GM18951 (cell line): Measurements from ENCODE around the gene AQP6.

Experiments
- POLR2A ChIP-seq: IDR thresholded peaks from 4 replicates; pipeline ENCODE4 v1.6.1; 2011; ENCODE audit warnings: mild to moderate bottlenecking; ENCODE audit not compliant: insufficient read length, insufficient read depth; ENCODE audit errors: extremely low read depth
- in situ Hi-C: fragments of 300-500 bp; cut with MboI; formaldehyde crosslinking; loops from one replicate; pipeline ENCODE4 v1.12.0; 2022; ENCODE audit warnings: low sequenced_read_pairs, mixed read lengths, inconsistent platforms; ENCODE audit not compliant: unreplicated experiment

The AQP6 gene

DNA sequence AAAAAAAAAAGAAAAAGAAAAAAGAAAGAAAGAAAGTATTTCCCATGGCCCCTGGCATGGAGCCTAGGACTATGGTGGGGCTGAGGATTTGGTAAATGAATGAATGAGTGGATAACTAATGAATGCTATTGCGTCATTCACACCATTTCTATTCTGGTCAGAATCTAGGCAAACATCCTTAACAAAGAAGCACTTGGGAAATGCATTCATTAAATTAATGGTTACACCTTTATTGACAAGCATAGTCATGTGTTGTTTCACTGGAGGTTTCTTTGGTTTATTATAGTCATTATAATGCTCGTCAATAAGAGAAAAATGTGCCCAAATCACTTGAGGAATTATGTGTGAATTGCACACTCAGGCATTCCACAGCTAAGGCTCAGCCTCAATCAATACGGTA lies 35.8 kb upstream of the AQP6 start:
- TF ChIP-seq POLR2A: no peak
- in situ Hi-C loops: no loop called here

- in situ Hi-C loops: no loop called here
- no peak for TF ChIP-seq POLR2A
These were observed 35.0 kb upstream of the AQP6 start for GRCh38 chr12:49937639-49938300.

- in situ Hi-C loops: no loop called here
- no peak for TF ChIP-seq POLR2A
These were observed 33.4 kb upstream of the AQP6 start for GRCh38 chr12:49939307-49939706.

GRCh38 chr12:49939707-49940106 lies 33.0 kb upstream of the AQP6 start:
- no peak for TF ChIP-seq POLR2A
- in situ Hi-C loops: no loop called here

- in situ Hi-C loops: no loop called here
- TF ChIP-seq POLR2A: no peak
These were observed 30.9 kb upstream of the AQP6 start for GRCh38 chr12:49941556-49942511.

DNA sequence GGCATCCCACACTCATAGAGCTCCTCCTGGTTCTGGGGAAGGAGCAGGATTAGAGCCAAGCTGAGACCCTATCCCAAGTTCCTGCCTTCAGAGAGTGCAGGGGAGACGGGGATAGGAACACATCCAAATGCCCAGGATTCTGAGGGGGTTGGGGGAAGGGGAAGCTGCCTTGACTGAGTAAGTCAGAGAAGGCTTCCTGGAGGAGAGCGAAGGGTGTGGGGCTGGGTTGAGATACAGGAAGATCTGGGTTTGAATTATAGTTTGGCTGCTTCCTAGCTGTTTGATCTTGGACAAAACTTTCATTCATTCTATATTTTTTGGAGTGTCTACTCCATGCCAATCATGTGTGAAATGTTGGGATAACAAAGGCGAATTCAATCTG lies 30.2 kb upstream of the AQP6 start:
- no peak for TF ChIP-seq POLR2A
- in situ Hi-C loops: no loop called here

- TF ChIP-seq POLR2A: no peak
These were observed 29.7 kb upstream of the AQP6 start for GRCh38 chr12:49942921-49943624.

DNA sequence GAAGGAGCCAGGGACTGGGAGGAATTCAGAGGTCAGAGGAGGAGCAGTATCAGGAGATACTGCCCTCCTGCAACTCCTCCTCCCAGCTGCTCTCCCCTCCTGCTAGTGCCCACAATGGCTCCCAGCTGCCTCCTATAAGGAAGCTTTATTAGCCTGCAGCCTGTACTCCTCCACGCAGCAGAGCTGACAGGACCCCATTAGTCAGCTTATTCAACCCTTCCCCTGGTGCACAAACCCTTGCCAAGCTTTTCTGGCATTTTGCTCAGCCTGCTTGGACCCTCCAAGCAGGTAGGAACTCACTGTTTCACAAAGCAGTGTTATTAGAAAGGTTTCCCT lies 29.2 kb upstream of the AQP6 start:
- in situ Hi-C loops: no loop called here
- no peak for TF ChIP-seq POLR2A

More at GRCh38 chr12:49942921-49943624, 29.7 kb upstream of the AQP6 start:
- in situ Hi-C loops: no loop called here

DNA sequence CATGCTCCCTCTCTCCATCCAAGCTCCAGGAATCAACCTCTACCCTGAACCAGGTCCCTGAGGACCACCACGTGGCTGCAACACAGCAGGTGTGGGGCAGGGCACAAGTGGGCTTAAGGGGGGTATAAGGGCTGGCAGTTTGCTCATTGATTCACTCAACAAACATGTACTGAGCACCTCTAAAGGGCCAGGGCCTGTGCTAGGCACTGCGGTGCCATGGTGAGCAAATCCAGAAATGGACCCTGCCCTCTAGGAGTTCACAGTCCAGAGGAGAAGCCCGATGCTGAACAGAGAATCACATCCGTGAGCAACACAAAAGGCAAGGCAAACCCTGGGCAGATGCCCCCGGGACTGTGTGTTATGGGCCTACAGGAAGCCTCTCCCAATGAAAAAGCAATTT lies 28.7 kb upstream of the AQP6 start:
- no peak for TF ChIP-seq POLR2A
- in situ Hi-C loops: no loop called here

- in situ Hi-C loops: no loop called here
- TF ChIP-seq POLR2A: no peak
These were observed 28.0 kb upstream of the AQP6 start for GRCh38 chr12:49944718-49945117.

DNA sequence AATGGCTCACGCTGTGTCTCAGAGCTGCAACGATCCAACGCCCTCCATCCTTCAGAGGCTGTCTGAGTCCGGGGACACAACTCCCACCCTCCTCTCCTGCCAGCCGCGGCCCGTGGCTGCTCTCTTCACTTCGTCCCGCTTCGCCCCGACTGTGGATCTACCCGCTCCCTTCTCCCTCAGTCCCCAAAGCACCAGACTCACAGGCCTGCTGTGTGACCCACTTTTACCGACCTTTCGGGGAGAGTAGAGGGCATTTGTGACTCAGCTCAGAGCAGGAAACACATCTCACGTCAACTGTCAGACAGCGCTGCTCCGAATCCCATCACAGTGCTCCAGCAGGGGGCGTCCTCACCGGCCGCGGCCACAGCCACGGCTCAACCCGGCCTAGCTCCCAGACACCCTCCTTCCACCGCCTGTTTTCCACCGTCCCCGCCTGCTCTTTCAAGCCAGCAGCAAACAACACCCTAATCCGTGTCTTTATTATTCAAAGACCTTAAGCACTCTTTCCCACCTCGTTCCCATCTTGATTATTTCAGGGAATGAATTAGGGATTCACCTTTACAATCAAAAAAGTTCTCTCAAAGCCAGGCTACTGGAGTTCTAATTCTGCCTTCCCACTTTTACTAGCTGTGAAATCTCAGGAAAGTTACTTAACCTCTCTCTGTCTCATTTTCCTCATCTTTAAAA lies 27.2 kb upstream of the AQP6 start:
- TF ChIP-seq POLR2A: no peak
- in situ Hi-C loops: no loop called here

GRCh38 chr12:49946086-49946485 lies 26.7 kb upstream of the AQP6 start:
- TF ChIP-seq POLR2A: no peak

DNA sequence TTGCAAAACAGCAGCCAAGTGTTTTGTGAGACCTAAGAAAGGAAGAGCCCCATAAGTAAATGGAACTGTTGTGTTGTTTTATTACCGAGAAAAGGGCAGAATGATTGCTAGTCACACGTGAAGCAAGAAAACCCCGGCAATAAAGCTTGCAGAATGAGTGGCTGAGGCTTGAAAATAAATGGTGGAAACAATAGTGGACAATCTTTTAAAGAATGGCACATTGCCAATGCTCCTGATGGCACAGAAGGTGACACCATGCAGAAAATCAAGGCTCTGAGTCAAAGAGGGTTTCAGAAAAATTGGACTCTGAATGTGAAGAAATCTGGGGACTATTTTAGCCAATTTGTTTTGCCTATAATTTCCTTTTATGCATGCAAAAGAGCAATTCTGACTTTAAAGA lies 26.2 kb upstream of the AQP6 start:
- no peak for TF ChIP-seq POLR2A
- in situ Hi-C loops: no loop called here

More at GRCh38 chr12:49946086-49946485, 26.7 kb upstream of the AQP6 start:
- in situ Hi-C loops: no loop called here
